NCI-H1048 (cell line): ENCODE data around the gene HEPN1.
"Not testable (repeated sequence)": the region's sequence is repeated elsewhere in the genome, so short reads cannot be mapped to it uniquely, and the experiment has no call there.

ENCODE experiments used
- DNase-seq: peaks from one replicate; lab custom pipeline; 2025; lab: John Stamatoyannopoulos, UW

The HEPN1 gene

GRCh38 chr11:124942466-124943253 is 23.6 kb downstream of the HEPN1 start:
- DNase-seq, result no peak

GRCh38 chr11:124943254-124943616 is 24.2 kb downstream of the HEPN1 start:
- no peak for DNase-seq

- no peak for DNase-seq
Measured at GRCh38 chr11:124943741-124944140, 24.7 kb downstream of the HEPN1 start.

- no peak for DNase-seq
Measured at GRCh38 chr11:124944565-124944964, 25.5 kb downstream of the HEPN1 start.

- no peak for DNase-seq
Measured at GRCh38 chr11:124945826-124946225, 26.8 kb downstream of the HEPN1 start.

- DNase-seq, result no peak
Measured at GRCh38 chr11:124946735-124947141, 27.7 kb downstream of the HEPN1 start.

- DNase-seq, result no peak
Measured at GRCh38 chr11:124950601-124951330, 31.7 kb downstream of the HEPN1 start.

GRCh38 chr11:124951341-124951740 is 32.3 kb downstream of the HEPN1 start:
- DNase-seq, result no peak

GRCh38 chr11:124953753-124954589 is 34.9 kb downstream of the HEPN1 start, which contains the start of gene CCDC15:
Gene CCDC15, plus strand, starts transcription at chr11:124954202. Its CDS starts 531 bp downstream, at chr11:124954733.
- peak; percentile 97 for DNase-seq

GRCh38 chr11:124954590-124954955 is 35.5 kb downstream of the HEPN1 start:
- no peak for DNase-seq

- no peak for DNase-seq
Measured at GRCh38 chr11:124955035-124955434, 36.0 kb downstream of the HEPN1 start.

GRCh38 chr11:124961972-124962609 is 43.0 kb downstream of the HEPN1 start:
- DNase-seq, result no peak

- not testable (repeated sequence) for DNase-seq
Measured at GRCh38 chr11:124968197-124968596, 49.1 kb downstream of the HEPN1 start.
